Naive B cell (primary cell): ENCODE results near the gene HDGFL3. TPM values are rescaled to one million over a fixed set of nuclear protein-coding genes. Genes with fewer than 3 reads are reported as not detected.

Experiments used
- ATAC-seq, 2 donors: fragments of 150-1000 bp; cut with Tn5 transposase; 2 replicates each; pipeline ENCODE4 v1.10.0; 2021; ENCODE audit warnings: low read depth in 2 of 2, mild to moderate bottlenecking in 2 of 2, moderate library complexity in 2 of 2
- DNase-seq: peaks from one replicate; pipeline ENCODE4 v3.0.0; 2022
- H3K27ac Mint-ChIP-seq, 6 donors: one replicate each; pipeline ENCODE4 v1.8.0; 2020 to 2022; ENCODE audit warnings: mild to moderate bottlenecking in 6 of 6, mixed read lengths in 6 of 6, moderate library complexity in 5 of 6, inconsistent platforms in 2 of 6
- H3K27me3 Mint-ChIP-seq, 3 donors: one replicate each; pipeline ENCODE4 v1.8.0; 2021 to 2022; ENCODE audit warnings: mixed read lengths in 3 of 3, mild to moderate bottlenecking in 1 of 3
- H3K36me3 Mint-ChIP-seq, 2 donors: one replicate each; pipeline ENCODE4 v1.8.0; 2020 to 2022; ENCODE audit warnings: mixed read lengths in 2 of 2, inconsistent platforms in 1 of 2, mild to moderate bottlenecking in 1 of 2
- H3K4me1 Mint-ChIP-seq, 3 donors: one replicate each; pipeline ENCODE4 v1.8.0; 2020 to 2022; ENCODE audit warnings: mixed read lengths in 3 of 3, inconsistent platforms in 1 of 3, mild to moderate bottlenecking in 1 of 3, moderate library complexity in 1 of 3
- H3K4me3 Mint-ChIP-seq, 8 donors: one replicate each; pipeline ENCODE4 v1.8.0; 2020 to 2022; ENCODE audit warnings: mild to moderate bottlenecking in 8 of 8, mixed read lengths in 8 of 8, moderate library complexity in 8 of 8, inconsistent platforms in 2 of 8
- H3K9me3 Mint-ChIP-seq, 7 donors: one replicate each; pipeline ENCODE4 v1.8.0; 2020 to 2022; ENCODE audit warnings: mixed read lengths in 7 of 7, mild to moderate bottlenecking in 5 of 7, inconsistent platforms in 2 of 7, moderate library complexity in 1 of 7
- polyA plus RNA-seq, 6 donors: library from polyadenylated mRNA; unstranded; fragments of 300-500 nt; fragmentation: Illumina TruSeq; gene quantifications; one replicate each; pipeline ENCODE4 v1.2.3, GENCODE V29; 2021; ENCODE audit warnings: low read depth in 6 of 6

The HDGFL3 gene
- polyA plus RNA-seq, 6 donors from 2014 or later: 0.70 to 2.5 (median 1.4) TPM

DNA sequence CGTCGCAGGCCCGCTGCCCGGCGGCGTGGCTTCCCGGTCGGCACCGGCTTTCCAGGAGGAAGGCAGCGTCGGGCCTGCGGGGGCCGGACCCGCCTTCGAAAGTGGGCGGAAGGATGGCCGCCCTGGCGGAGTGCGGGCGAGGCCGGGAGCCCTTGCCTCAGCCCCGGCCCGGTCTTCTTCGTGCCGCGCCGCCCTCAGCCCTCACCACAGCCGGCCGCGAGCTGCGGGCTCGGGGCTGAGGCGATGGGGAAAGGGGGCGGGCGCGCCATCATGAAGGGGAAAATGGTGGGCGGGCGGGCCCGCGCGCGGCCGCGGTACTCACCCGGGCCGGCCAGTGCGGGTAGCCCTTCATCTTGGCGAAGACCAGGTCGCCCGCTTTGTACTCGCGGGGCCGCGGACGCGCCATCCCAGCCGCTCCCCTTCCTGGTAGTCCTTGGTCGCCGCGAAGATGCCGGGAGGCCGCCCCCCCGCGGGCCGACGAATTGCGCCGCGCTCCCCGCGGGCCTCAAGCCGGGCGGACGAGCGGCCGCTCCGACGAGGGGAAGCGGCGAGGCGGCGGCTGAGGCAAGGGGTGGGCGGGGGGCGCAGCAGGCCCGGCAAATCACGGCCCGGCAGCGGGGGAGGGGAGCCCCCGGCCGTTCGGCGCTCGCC is 489 bp downstream of the HDGFL3 start:
- Mint-ChIP-seq H3K27me3 (peaks cover 8 to 19% (median 8%) of the 10 kb centered on the region in 3 donors), H3K36me3 (no peaks in the 10 kb centered on the region), H3K4me1 (peaks cover 6 to 8% (median 6%) of the 10 kb centered on the region in 3 donors), H3K4me3 (peak overlapping the region in 3 of 8 donors; percentile 93 to 94 (median 93)), H3K27ac (no peak overlapping the region), H3K9me3 (no peaks in the 10 kb centered on the region)
- ATAC-seq (peak; percentile 55 to 60), DNase-seq (peak; percentile 12)

DNA sequence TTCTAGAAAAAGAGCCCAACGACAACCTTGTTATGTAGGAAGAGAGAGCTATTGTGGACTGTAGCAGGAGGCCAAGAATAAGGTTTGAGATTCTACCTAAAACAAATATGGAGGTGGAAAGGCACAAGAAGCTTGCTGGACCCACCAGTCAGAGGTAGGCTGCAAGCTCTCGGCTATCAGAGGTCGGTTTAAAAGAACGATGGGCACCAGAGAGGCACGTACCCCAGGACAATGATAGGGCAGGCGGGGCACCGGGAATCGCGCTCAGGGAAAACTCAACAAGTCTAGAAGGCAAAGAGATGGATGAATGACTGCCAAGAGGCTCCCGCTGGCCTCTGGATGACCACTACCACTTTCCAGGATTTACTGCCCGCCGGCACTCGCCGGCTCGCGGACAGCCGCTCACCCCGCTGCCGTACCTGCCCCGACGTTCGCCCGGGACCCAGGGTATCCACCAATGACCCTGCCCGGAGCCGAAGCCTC is 1.1 kb downstream of the HDGFL3 start:
- Mint-ChIP-seq H3K36me3 (no peaks in the 10 kb centered on the region), H3K4me1 (peaks cover 6 to 8% (median 6%) of the 10 kb centered on the region in 3 donors), H3K9me3 (no peaks in the 10 kb centered on the region), H3K4me3 (peak overlapping the region in 7 of 8 donors; percentile 90 to 94 (median 93)), H3K27ac (peak overlapping the region in 3 of 6 donors; percentile 46 to 84 (median 83)), H3K27me3 (peaks cover 8 to 19% (median 8%) of the 10 kb centered on the region in 3 donors)
- DNase-seq: no peak
- peak in 1 of 2 donors; percentile 3 for ATAC-seq

DNA sequence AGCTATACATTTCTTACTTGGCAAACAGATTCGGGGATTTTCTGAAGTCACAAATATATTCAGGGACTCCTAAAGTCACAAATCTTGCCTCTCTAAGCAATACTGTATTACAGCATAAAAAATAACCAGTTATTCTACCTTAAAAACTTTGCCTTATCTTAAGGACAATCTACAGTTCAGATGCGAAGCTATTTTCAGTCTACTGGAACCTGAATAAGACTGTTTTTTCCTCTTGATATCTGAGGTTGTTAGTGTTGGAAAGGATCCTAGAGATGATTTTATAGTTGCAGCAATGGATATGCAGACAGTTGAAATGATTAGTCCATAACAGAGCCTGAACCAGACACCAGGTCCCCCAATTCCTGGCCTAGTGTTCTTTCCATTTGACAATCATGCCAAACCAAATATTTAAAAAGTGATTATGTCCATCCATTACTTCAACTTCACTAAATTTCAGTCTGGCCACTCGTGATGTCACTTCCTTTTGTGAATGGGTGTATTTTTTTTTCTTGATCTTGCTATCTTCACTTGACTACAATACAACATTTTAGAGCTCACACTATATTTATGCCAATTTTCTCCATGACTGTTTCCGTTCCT is 1.8 kb downstream of the HDGFL3 start:
- H3K9me3 Mint-ChIP-seq: no peaks in the 10 kb centered on the region
- no peak for ATAC-seq
- peak overlapping the region in 5 of 8 donors; percentile 90 to 94 (median 93) for H3K4me3 Mint-ChIP-seq
- no peak for DNase-seq
- H3K27ac Mint-ChIP-seq: peak overlapping the region in 1 of 6 donors; percentile 46
- H3K4me1 Mint-ChIP-seq: peaks cover 6 to 8% (median 6%) of the 10 kb centered on the region in 3 donors
- H3K36me3 Mint-ChIP-seq: no peaks in the 10 kb centered on the region
- H3K27me3 Mint-ChIP-seq: peaks cover 8 to 19% (median 8%) of the 10 kb centered on the region in 3 donors

DNA sequence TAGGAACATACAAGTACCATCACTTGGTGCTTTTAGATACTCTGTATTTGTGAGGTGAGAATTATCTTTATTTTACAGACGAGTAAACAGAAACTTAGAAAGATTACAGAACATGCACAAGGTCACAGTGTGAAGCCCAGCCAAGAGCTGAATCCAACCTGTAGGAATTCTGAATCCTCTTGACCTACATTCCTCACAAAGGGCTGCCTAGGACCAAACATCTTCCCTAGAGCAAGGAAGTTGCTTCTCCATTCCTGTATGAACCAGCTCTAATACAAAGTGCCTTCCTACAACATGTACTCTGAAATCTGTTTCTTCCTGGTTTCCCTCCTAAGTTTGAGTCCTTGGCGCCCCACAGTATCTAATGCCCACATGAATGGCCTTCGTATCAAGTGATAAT is 2.9 kb downstream of the HDGFL3 start:
- Mint-ChIP-seq H3K36me3 (no peaks in the 10 kb centered on the region), H3K9me3 (no peaks in the 10 kb centered on the region), H3K4me1 (peaks cover 6 to 8% (median 6%) of the 10 kb centered on the region in 3 donors), H3K27me3 (peaks cover 8 to 19% (median 8%) of the 10 kb centered on the region in 3 donors), H3K27ac (no peak overlapping the region), H3K4me3 (peak overlapping the region in 1 of 8 donors; percentile 94)
- no peak for ATAC-seq
- DNase-seq: no peak

DNA sequence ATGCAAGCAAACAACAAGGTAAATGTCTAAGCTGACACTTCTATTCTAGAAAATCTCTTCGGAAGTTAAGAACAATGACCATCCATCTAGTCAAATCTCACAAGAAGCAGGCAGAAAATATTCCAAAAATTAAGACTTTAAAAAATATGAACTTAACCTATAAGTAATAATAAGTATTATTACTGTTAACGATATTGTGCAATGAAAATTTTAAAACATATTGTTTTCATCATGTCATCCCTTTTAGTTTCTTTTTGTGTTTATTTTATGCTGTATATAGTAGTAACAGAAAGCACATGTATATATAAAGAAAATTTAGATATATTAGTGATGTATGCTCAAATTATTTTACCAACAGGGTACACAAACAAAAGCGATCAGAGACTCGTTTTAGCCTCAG is 4.1 kb downstream of the HDGFL3 start:
- no peak for DNase-seq
- no peak overlapping the region for H3K4me3 Mint-ChIP-seq
- H3K4me1 Mint-ChIP-seq: peaks cover 6 to 8% (median 6%) of the 10 kb centered on the region in 3 donors
- H3K9me3 Mint-ChIP-seq: no peaks in the 10 kb centered on the region
- no peak overlapping the region for H3K27ac Mint-ChIP-seq
- no peaks in the 10 kb centered on the region for H3K36me3 Mint-ChIP-seq
- ATAC-seq: no peak
- H3K27me3 Mint-ChIP-seq: peaks cover 8 to 19% (median 8%) of the 10 kb centered on the region in 3 donors

DNA sequence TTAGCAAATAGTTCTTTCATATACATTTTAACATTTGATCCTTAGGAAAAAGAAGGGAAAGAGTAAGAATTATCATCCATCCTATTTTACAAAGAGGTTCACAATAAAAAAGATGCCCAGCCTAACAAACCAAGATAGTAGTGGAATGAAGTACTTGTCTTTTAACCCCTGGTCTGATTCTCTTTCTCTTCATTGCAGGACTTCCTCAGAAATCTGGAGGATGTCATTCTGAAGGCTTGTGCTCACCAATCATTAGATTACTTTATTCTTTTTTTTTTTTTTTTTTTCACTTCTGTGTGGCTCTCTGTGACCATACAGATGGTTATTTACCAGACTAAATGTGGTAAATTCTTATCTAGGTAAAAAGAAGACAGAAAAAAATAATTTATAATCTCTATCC is 7.0 kb downstream of the HDGFL3 start:
- no peak overlapping the region for H3K27ac Mint-ChIP-seq

DNA sequence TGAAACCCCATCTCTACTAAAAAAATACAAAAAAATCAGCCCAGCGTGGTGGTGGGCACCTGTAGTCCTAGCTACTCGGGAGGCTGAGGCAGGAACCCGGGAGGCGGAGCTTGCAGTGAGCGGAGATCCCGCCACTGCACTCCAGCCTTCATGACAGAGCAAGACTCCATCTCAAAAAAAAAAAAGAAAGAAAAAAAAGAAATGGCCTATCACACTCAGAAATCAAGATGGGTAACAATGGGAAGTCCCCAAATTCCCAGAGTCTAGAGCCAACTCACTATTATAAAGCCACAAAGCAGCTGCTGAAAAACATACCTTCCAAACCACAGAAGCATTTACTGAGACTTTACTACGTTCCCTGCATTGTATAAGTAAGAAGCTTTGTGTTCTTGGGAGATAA is 7.5 kb downstream of the HDGFL3 start:
- H3K36me3 Mint-ChIP-seq: no peaks in the 10 kb centered on the region
- no peaks in the 10 kb centered on the region for H3K4me1 Mint-ChIP-seq
- peak overlapping the region in 1 of 8 donors; percentile 47 for H3K4me3 Mint-ChIP-seq
- DNase-seq (no peak), ATAC-seq (no peak)
- H3K9me3 Mint-ChIP-seq: no peaks in the 10 kb centered on the region
- peaks cover 0 to 9% (median 0%) of the 10 kb centered on the region in 3 donors for H3K27me3 Mint-ChIP-seq
- no peak overlapping the region for H3K27ac Mint-ChIP-seq

More for the DNA sequence above, 7.0 kb downstream of the HDGFL3 start:
- ATAC-seq (no peak), DNase-seq (no peak)
- Mint-ChIP-seq H3K9me3 (no peaks in the 10 kb centered on the region), H3K4me1 (no peaks in the 10 kb centered on the region), H3K4me3 (no peak overlapping the region), H3K36me3 (no peaks in the 10 kb centered on the region), H3K27me3 (peaks cover 0 to 9% (median 0%) of the 10 kb centered on the region in 3 donors)

DNA sequence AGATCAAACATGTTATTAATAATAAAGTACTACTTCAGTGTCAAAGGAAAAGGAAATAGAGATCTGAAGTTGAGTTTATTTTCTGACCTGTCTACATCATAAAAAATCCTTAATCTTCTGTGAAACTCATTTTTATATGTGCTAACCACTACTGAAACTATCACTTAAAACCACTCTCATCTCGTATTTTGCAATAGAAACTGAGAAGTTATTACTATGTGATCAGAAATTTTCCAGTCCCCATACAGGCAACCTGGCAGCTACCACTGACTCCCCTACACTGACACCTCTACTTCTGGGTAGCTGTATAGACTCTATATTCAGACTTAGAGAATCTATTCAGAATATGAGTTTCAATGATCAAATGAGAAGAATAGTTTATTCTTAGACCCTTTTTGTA is 8.3 kb downstream of the HDGFL3 start:
- Mint-ChIP-seq H3K27ac (no peak overlapping the region), H3K4me3 (no peak overlapping the region), H3K9me3 (no peaks in the 10 kb centered on the region), H3K4me1 (no peaks in the 10 kb centered on the region), H3K36me3 (no peaks in the 10 kb centered on the region), H3K27me3 (peaks cover 0 to 1% (median 0%) of the 10 kb centered on the region in 3 donors)
- DNase-seq (no peak), ATAC-seq (no peak)

DNA sequence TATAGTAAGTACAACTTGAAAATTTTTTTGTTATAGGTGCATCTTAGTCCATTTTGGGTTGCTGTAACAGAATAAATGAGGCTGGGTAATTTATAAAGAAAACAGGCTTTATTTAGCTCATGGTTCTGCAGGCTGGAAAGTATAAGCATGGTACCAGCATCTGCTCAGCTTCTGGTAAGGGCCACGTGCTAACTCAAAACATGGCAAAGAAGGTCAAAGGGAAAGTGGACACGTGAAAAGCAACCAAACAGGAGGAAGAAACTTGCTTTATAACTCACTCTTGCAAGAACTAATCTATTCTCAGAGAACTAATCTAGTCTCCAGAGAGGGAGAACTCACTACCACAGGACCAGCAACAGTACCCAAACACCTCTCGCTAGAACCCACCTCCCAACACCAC is 9.1 kb downstream of the HDGFL3 start:
- H3K9me3 Mint-ChIP-seq: no peaks in the 10 kb centered on the region
- peak overlapping the region in 1 of 8 donors; percentile 39 for H3K4me3 Mint-ChIP-seq
- no peaks in the 10 kb centered on the region for H3K36me3 Mint-ChIP-seq
- ATAC-seq (no peak), DNase-seq (no peak)
- no peaks in the 10 kb centered on the region for H3K4me1 Mint-ChIP-seq
- peak overlapping the region in 2 of 6 donors; percentile 16 to 46 for H3K27ac Mint-ChIP-seq
- no peaks in the 10 kb centered on the region for H3K27me3 Mint-ChIP-seq

DNA sequence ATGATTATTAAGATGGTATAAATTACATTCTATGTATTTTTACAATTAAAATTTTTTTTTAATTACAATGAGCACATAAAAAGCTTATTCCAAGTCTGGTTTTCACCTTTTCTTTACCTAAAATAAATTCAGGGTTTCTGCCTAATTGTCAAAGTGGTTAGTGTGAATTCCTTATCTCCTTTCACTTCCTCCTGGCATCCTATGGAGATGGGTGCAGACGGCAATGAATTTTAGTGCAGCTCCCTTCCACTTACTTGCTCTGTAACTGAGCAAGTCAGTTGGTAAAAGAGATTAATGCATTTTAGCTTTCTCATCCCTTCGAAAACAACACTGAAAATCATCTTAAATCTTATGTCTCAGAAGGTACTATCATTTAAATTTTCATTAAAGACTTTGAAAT is 13.1 kb downstream of the HDGFL3 start:
- H3K9me3 Mint-ChIP-seq: no peaks in the 10 kb centered on the region
- H3K4me1 Mint-ChIP-seq: no peaks in the 10 kb centered on the region
- ATAC-seq (no peak), DNase-seq (no peak)
- no peaks in the 10 kb centered on the region for H3K36me3 Mint-ChIP-seq
- H3K4me3 Mint-ChIP-seq: no peak overlapping the region
- peak overlapping the region in 1 of 6 donors; percentile 68 for H3K27ac Mint-ChIP-seq
- H3K27me3 Mint-ChIP-seq: no peaks in the 10 kb centered on the region

DNA sequence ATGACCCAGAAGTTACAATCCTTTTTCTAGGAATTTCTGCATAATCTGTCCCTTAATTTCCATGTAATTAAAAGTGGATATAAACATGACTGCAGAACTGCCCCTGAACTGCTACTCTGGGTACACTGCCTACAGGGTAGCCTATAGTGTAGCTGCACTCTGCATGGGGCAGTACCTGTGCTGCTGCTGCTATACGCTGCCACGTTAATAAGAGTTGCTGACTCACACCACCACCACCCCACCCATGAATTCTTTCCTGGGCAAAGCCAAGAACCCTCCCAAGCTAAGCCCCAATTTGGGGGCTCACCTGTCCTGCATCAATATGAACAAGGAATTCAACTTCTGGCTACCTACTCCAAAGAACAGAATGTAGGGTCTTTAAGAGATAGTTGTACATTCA is 13.9 kb downstream of the HDGFL3 start:
- H3K4me3 Mint-ChIP-seq: peak overlapping the region in 1 of 8 donors; percentile 10
- no peak for ATAC-seq

DNA sequence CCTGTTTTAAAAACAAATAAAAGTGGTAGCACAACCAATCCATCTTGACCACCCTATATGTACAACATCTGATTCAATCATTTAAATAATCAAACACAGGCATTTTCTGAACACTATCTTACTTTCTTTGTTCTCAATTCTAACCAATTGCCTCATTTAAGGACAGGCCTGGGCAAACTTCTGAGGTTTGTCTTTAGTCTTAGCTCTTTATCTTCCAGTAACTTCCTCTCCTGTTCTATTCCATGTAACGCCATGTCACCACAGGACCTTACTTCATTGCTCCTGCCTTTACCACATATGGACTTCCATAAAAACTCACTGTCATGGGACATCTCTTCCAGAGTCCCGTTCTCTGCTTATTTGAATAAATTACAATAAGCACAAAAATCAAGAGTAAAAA is 14.9 kb downstream of the HDGFL3 start:
- no peak for DNase-seq
- no peak for ATAC-seq
- Mint-ChIP-seq H3K9me3 (no peaks in the 10 kb centered on the region), H3K4me1 (no peaks in the 10 kb centered on the region), H3K36me3 (no peaks in the 10 kb centered on the region), H3K27me3 (no peaks in the 10 kb centered on the region), H3K27ac (no peak overlapping the region), H3K4me3 (no peak overlapping the region)

More for the DNA sequence above, 13.9 kb downstream of the HDGFL3 start:
- Mint-ChIP-seq H3K27me3 (no peaks in the 10 kb centered on the region), H3K27ac (no peak overlapping the region), H3K36me3 (no peaks in the 10 kb centered on the region), H3K4me1 (no peaks in the 10 kb centered on the region), H3K9me3 (no peaks in the 10 kb centered on the region)
- DNase-seq: no peak

DNA sequence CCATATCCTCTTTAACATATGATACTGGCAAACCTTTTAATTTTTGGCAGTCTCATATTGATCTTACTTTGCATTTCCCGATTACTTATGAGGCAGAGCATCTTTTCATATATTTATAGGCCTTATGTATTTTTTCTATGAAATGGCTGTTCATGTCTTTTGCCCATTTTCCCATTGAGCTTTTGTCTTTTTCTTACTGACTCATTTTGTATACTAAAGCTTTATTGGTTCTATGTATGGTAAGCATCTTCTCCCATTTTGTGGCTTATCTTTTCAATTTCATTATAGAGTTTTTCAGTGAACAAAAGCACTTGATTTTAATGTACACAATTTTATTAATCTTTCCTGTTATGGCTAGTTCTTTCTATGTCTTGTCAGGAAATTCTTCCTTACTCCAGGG is 17.2 kb downstream of the HDGFL3 start:
- Mint-ChIP-seq H3K27ac (no peak overlapping the region), H3K9me3 (no peaks in the 10 kb centered on the region), H3K4me3 (no peak overlapping the region), H3K27me3 (no peaks in the 10 kb centered on the region), H3K36me3 (no peaks in the 10 kb centered on the region), H3K4me1 (no peaks in the 10 kb centered on the region)
- no peak for ATAC-seq
- DNase-seq: no peak

DNA sequence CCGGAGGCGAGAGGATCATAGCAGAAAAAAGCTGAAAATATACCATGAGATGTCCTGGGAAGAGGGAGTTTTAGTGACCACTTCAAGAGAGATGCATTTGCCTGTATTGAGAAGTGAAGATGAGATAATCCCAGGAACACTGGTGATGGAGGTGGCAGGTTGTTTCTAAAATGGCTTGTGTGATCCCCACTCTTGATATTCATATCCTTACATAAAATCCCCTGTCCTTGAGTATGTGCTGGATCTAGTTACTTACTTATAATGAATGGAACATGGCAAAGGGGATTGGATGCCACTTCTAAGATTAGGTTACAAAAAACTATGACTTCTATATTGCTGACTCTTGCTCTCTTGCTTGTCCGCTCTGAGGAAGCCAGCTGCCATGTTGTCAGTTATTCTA is 22.1 kb downstream of the HDGFL3 start:
- DNase-seq (no peak), ATAC-seq (no peak)
- H3K4me1 Mint-ChIP-seq: no peaks in the 10 kb centered on the region
- no peaks in the 10 kb centered on the region for H3K9me3 Mint-ChIP-seq
- H3K36me3 Mint-ChIP-seq: no peaks in the 10 kb centered on the region
- H3K4me3 Mint-ChIP-seq: no peak overlapping the region
- H3K27me3 Mint-ChIP-seq: no peaks in the 10 kb centered on the region
- peak overlapping the region in 2 of 6 donors; percentile 47 to 56 for H3K27ac Mint-ChIP-seq
